Smooth muscle cell (in vitro differentiated cells): ENCODE data around the gene MAGI2. TPM values are rescaled to one million over a fixed set of nuclear protein-coding genes. Genes with fewer than 3 reads are reported as not detected.

Experiments used
- DNase-seq: peaks from one replicate; lab custom pipeline; 2025; ENCODE audit not compliant: unreplicated experiment; lab: John Stamatoyannopoulos, UW
- H2AFZ ChIP-seq: fragments of 200-600 bp; sonication (generic); 2 replicates; pipeline ENCODE4 v1.6.0; 2016; ENCODE audit warnings: antibody characterized with exemption, low read depth, mild to moderate bottlenecking
- H3F3A ChIP-seq: fragments of 200-600 bp; sonication (generic); 2 replicates; pipeline ENCODE4 v1.6.0; 2017; ENCODE audit warnings: antibody characterized with exemption, low read depth
- H3K27ac ChIP-seq: fragments of 200-600 bp; sonication (generic); 2 replicates; pipeline ENCODE4 v1.5.1; 2016; ENCODE audit warnings: low read depth, mild to moderate bottlenecking
- H3K27me3 ChIP-seq: fragments of 200-600 bp; sonication (generic); 2 replicates; pipeline ENCODE4 v1.6.1; 2016; ENCODE audit warnings: low read depth, mild to moderate bottlenecking
- H3K36me3 ChIP-seq: fragments of 200-600 bp; sonication (generic); 2 replicates; pipeline ENCODE4 v1.5.1; 2016; ENCODE audit warnings: low read depth
- H3K4me1 ChIP-seq: fragments of 200-600 bp; sonication (generic); 2 replicates; pipeline ENCODE4 v1.5.1; 2016; ENCODE audit warnings: low read depth
- H3K4me2 ChIP-seq: fragments of 200-600 bp; sonication (generic); 2 replicates; pipeline ENCODE4 v1.6.0; 2016; ENCODE audit warnings: mild to moderate bottlenecking
- H3K4me3 ChIP-seq: fragments of 200-600 bp; sonication (generic); 2 replicates; pipeline ENCODE4 v1.5.1; 2016; ENCODE audit warnings: mild to moderate bottlenecking
- H3K79me2 ChIP-seq: fragments of 200-600 bp; sonication (generic); 2 replicates; pipeline ENCODE4 v1.6.0; 2016; ENCODE audit warnings: low read depth, mild to moderate bottlenecking
- H3K9ac ChIP-seq: fragments of 200-600 bp; sonication (generic); 2 replicates; pipeline ENCODE4 v1.6.0; 2016; ENCODE audit warnings: low read depth
- H3K9me3 ChIP-seq: fragments of 200-600 bp; sonication (generic); replicated peaks from 2 replicates; pipeline ENCODE4 v1.5.1; 2016; ENCODE audit warnings: low read depth
- H4K20me1 ChIP-seq: fragments of 200-600 bp; sonication (generic); 2 replicates; pipeline ENCODE4 v1.6.0; 2016; ENCODE audit warnings: low read depth
- CTCF ChIP-seq: fragments of 200-600 bp; sonication (generic); IDR thresholded peaks from 2 replicates; pipeline ENCODE4 v1.5.1; 2017; ENCODE audit warnings: borderline replicate concordance, mild to moderate bottlenecking, antibody characterized with exemption; ENCODE audit not compliant: insufficient read depth, poor library complexity, severe bottlenecking
- WGBS: methylation state at CpG from one replicate; pipeline ENCODE4 v1.1.7; 2016; ENCODE audit warnings: low lambda C conversion rate; 5-methylcytosine and 5-hydroxymethylcytosine counted together
- polyA plus RNA-seq: library from polyadenylated mRNA; unstranded; fragments of >200 nt; fragmentation: Nextera tagmentation; extraction: Ambion mirVana; gene quantifications from 2 replicates; pipeline ENCODE4 v1.2.1, GENCODE V29; 2016
- total RNA-seq: library from RNA; depleted of rRNA; stranded (reverse); fragments of >200 nt; gene quantifications from 2 replicates; pipeline ENCODE4 v1.2.3, GENCODE V29; 2014

MAGI2 gene
- total and polyA plus RNA-seq, 2 experiments from 2014 or later = 3.4 to 10.7 TPM

- no peak for TF ChIP-seq CTCF
- no peaks in the 10 kb centered on the region for H3K27me3 ChIP-seq
- H3K4me3 ChIP-seq = no peak overlapping the region
- H3K9ac ChIP-seq = no peak overlapping the region
- no peaks in the 10 kb centered on the region for H3K4me1 ChIP-seq
- H2AFZ ChIP-seq = no peak overlapping the region
- H3F3A ChIP-seq = no peaks in the 10 kb centered on the region
- 81% methylated on average over 4 of the region's 4 CpGs for WGBS
- no peak for DNase-seq
- no peak overlapping the region for H3K4me2 ChIP-seq
- H3K9me3 ChIP-seq = no peaks in the 10 kb centered on the region
- no peaks in the 10 kb centered on the region for H4K20me1 ChIP-seq
- H3K79me2 ChIP-seq = no peaks in the 10 kb centered on the region
- no peaks in the 10 kb centered on the region for H3K36me3 ChIP-seq
- H3K27ac ChIP-seq = no peak overlapping the region
These were observed 672.9 kb downstream of the MAGI2 start for GRCh38 chr7:78780560-78780959.

- H3F3A ChIP-seq = no peaks in the 10 kb centered on the region
- TF ChIP-seq CTCF = no peak
- DNase-seq = no peak
- no peak overlapping the region for H2AFZ ChIP-seq
- no peak overlapping the region for H3K9ac ChIP-seq
- H3K79me2 ChIP-seq = no peaks in the 10 kb centered on the region
- no peaks in the 10 kb centered on the region for H3K4me1 ChIP-seq
- no peaks in the 10 kb centered on the region for H3K9me3 ChIP-seq
- no peaks in the 10 kb centered on the region for H4K20me1 ChIP-seq
- no peak overlapping the region for H3K4me2 ChIP-seq
- no peaks in the 10 kb centered on the region for H3K36me3 ChIP-seq
- 95% methylated on average over 2 of the region's 2 CpGs for WGBS
- H3K4me3 ChIP-seq = no peak overlapping the region
- H3K27ac ChIP-seq = no peak overlapping the region
- H3K27me3 ChIP-seq = no peaks in the 10 kb centered on the region
These were observed 673.7 kb downstream of the MAGI2 start for GRCh38 chr7:78779788-78780187.

GRCh38 chr7:78777829-78778228 is 675.6 kb downstream of the MAGI2 start:
- H3K4me2 ChIP-seq = no peak overlapping the region
- H3K27ac ChIP-seq = no peak overlapping the region
- H2AFZ ChIP-seq = no peak overlapping the region
- H3K36me3 ChIP-seq = no peaks in the 10 kb centered on the region
- 95% methylated on average over 2 of the region's 2 CpGs for WGBS
- no peak for TF ChIP-seq CTCF
- no peaks in the 10 kb centered on the region for H4K20me1 ChIP-seq
- no peaks in the 10 kb centered on the region for H3K27me3 ChIP-seq
- no peak overlapping the region for H3K9ac ChIP-seq
- DNase-seq = no peak
- no peaks in the 10 kb centered on the region for H3K4me1 ChIP-seq
- H3K9me3 ChIP-seq = no peaks in the 10 kb centered on the region
- H3F3A ChIP-seq = no peaks in the 10 kb centered on the region
- no peak overlapping the region for H3K4me3 ChIP-seq
- H3K79me2 ChIP-seq = no peaks in the 10 kb centered on the region

GRCh38 chr7:78770422-78771410 is 682.8 kb downstream of the MAGI2 start:
- no peaks in the 10 kb centered on the region for H3F3A ChIP-seq
- no peak overlapping the region for H3K9ac ChIP-seq
- H3K27ac ChIP-seq = no peak overlapping the region
- H3K4me1 ChIP-seq = peaks cover 16% of the 10 kb centered on the region
- H3K9me3 ChIP-seq = no peaks in the 10 kb centered on the region
- H3K4me3 ChIP-seq = peak overlapping the region; percentile 39
- no peak for TF ChIP-seq CTCF
- WGBS = 8% methylated on average over 16 of the region's 16 CpGs
- peak overlapping the region; percentile 75 for H3K4me2 ChIP-seq
- H3K79me2 ChIP-seq = no peaks in the 10 kb centered on the region
- peaks cover 47% of the 10 kb centered on the region for H3K27me3 ChIP-seq
- no peak for DNase-seq
- peaks cover 6% of the 10 kb centered on the region for H4K20me1 ChIP-seq
- H3K36me3 ChIP-seq = no peaks in the 10 kb centered on the region
- peak overlapping the region; percentile 7 for H2AFZ ChIP-seq
